GM21447 (cell line): ENCODE data around the gene RAB30.
A peak's percentile ranks its signal among the peaks of the same experiment; 100 is the strongest.
"Not testable (repeated sequence)": the region's sequence is repeated elsewhere in the genome, so short reads cannot be mapped to it uniquely, and the experiment has no call there.

Experiments
- ATAC-seq: cut with Tn5 transposase; IDR thresholded peaks from one replicate; pipeline ENCODE4 v1.9.1; 2021; ENCODE audit not compliant: unreplicated experiment

The RAB30 gene

GRCh38 chr11:82988936-82989627, 82.6 kb downstream of the RAB30 start:
- no peak for ATAC-seq

- ATAC-seq, result no peak
Measured at GRCh38 chr11:82987997-82988396, 83.7 kb downstream of the RAB30 start.

- no peak for ATAC-seq
Measured at GRCh38 chr11:82986446-82986845, 85.3 kb downstream of the RAB30 start.

- no peak for ATAC-seq
Measured at GRCh38 chr11:82981852-82982251, 89.8 kb downstream of the RAB30 start.

- ATAC-seq, result no peak
Measured at GRCh38 chr11:82980947-82981346, 90.8 kb downstream of the RAB30 start.

- no peak for ATAC-seq
Measured at GRCh38 chr11:82980292-82980691, 91.4 kb downstream of the RAB30 start.

GRCh38 chr11:82979824-82980223, 91.9 kb downstream of the RAB30 start:
- ATAC-seq, result no peak

- ATAC-seq, result peak; percentile 50
Measured at GRCh38 chr11:82978422-82979099, 93.1 kb downstream of the RAB30 start.

- ATAC-seq, result no peak
Measured at GRCh38 chr11:82976786-82977185, 94.9 kb downstream of the RAB30 start.

GRCh38 chr11:82975882-82976281, 95.8 kb downstream of the RAB30 start:
- ATAC-seq, result no peak

GRCh38 chr11:82974851-82975250, 96.8 kb downstream of the RAB30 start:
- no peak for ATAC-seq

- no peak for ATAC-seq
Measured at GRCh38 chr11:82974135-82974534, 97.6 kb downstream of the RAB30 start.

- no peak for ATAC-seq
Measured at GRCh38 chr11:82972103-82972502, 99.6 kb downstream of the RAB30 start.

GRCh38 chr11:82971519-82971946, 100.2 kb downstream of the RAB30 start:
- not testable (repeated sequence) for ATAC-seq

- ATAC-seq, result not testable (repeated sequence)
Measured at GRCh38 chr11:82970507-82971083, 101.1 kb downstream of the RAB30 start.

- peak; percentile 99 for ATAC-seq
Measured at GRCh38 chr11:82969811-82970210, 101.9 kb downstream of the RAB30 start.

GRCh38 chr11:82967381-82967780, 104.3 kb downstream of the RAB30 start:
- no peak for ATAC-seq

- not testable (repeated sequence) for ATAC-seq
Measured at GRCh38 chr11:82962021-82962420, 109.7 kb downstream of the RAB30 start.

- peak; percentile 15 for ATAC-seq
Measured at GRCh38 chr11:82960779-82961143, 110.9 kb downstream of the RAB30 start.

GRCh38 chr11:82959987-82960778, 111.5 kb downstream of the RAB30 start:
- ATAC-seq, result peak; percentile 94

- ATAC-seq, result not testable (repeated sequence)
Measured at GRCh38 chr11:82955736-82956453, 115.8 kb downstream of the RAB30 start.
